ENCODE measurements around the gene RHD.
"Not testable (repeated sequence)": the region's sequence is repeated elsewhere in the genome, so short reads cannot be mapped to it uniquely, and the experiment has no call there.

The RHD gene

GRCh38 chr1:25309085-25309484, 36.8 kb downstream of the RHD start:
- H4K20me1 ChIP-seq; H3K27ac ChIP-seq; H3K4me1 ChIP-seq; H3K9ac ChIP-seq; H3K36me3 ChIP-seq; H3K9me3 ChIP-seq (replicated peaks in 1 of 11); H3K4me2 ChIP-seq; H3K27me3 ChIP-seq; H3K4me3 ChIP-seq: not testable (repeated sequence)

DNA sequence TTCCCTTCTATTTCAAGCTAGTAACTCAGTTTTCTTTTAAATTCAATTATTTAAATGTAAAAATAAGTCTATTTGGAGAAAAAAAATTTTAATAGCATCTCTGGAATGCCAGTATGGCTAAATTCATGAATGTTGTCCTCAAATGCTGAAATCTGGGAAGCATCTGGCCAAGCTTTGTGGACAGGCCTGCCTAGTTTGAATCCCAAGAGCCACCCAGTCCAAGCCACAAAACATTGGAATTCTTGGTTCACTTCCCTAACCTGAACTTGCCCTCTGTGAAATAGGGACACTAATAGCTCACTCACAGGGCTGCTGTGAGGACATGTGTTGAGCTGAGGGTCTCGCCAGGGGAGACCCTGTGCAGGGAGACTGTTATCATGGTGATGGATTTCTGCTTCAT, 37.2 kb downstream of the RHD start:
- H3K4me1 ChIP-seq; H3K36me3 ChIP-seq; H3K27ac ChIP-seq; H3K4me2 ChIP-seq; H3K9me3 ChIP-seq (replicated peaks in 1 of 11); H3K27me3 ChIP-seq; H3K4me3 ChIP-seq; H4K20me1 ChIP-seq; H3K9ac ChIP-seq: not testable (repeated sequence)

DNA sequence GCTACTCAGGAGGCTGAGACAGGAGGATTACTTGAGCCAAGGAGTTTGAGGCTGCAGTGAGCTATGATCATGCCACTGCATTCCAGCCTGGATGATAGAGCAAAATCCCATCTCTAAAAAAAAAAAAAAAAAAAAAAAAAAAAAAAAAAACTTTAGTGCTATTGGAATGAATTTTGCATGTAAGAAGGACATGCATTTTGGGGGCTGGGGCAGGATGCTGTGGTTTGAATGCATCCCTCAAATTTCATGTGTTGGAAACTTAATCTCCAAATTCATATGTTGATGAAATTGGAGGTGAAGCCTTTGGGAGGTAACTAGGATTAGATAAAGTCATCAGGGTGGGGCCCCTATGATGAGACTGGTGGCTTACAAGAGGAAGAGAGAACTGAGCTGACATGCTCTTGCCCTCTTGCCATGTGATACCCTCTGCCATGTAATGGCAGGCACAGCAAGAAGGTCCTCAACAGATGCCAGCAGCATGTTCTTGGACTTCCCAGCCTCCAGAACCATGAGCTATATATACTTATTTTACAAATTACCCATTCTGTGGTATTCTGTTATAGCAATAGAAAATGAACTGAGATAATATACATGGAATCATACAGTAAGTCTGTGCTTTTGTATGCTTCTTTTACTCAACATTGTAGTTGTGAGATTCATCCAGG, 40.6 kb downstream of the RHD start:
- not testable (repeated sequence) for H3K9ac ChIP-seq; H3K27ac ChIP-seq; H3K9me3 ChIP-seq (replicated peaks in 1 of 11); H4K20me1 ChIP-seq; H3K4me2 ChIP-seq; H3K36me3 ChIP-seq; H3K27me3 ChIP-seq; H3K4me3 ChIP-seq; H3K4me1 ChIP-seq

GRCh38 chr1:25320314-25320938, 48.1 kb downstream of the RHD start:
- H3K36me3 ChIP-seq; H4K20me1 ChIP-seq; H3K4me2 ChIP-seq; H3K27ac ChIP-seq; H3K9me3 ChIP-seq (replicated peaks in 1 of 11); H3K4me3 ChIP-seq; H3K4me1 ChIP-seq; H3K27me3 ChIP-seq; H3K9ac ChIP-seq: not testable (repeated sequence)

GRCh38 chr1:25322127-25322526, 49.8 kb downstream of the RHD start:
- H3K27ac ChIP-seq; H3K4me1 ChIP-seq; H3K27me3 ChIP-seq; H3K9ac ChIP-seq; H3K36me3 ChIP-seq; H3K9me3 ChIP-seq (replicated peaks in 1 of 11); H3K4me3 ChIP-seq; H3K4me2 ChIP-seq; H4K20me1 ChIP-seq: not testable (repeated sequence)

GRCh38 chr1:25324407-25324806, 52.1 kb downstream of the RHD start:
- H3K27ac ChIP-seq; H3K36me3 ChIP-seq; H4K20me1 ChIP-seq; H3K27me3 ChIP-seq; H3K4me2 ChIP-seq; H3K9me3 ChIP-seq (replicated peaks in 1 of 11); H3K4me3 ChIP-seq; H3K4me1 ChIP-seq; H3K9ac ChIP-seq: not testable (repeated sequence)

DNA sequence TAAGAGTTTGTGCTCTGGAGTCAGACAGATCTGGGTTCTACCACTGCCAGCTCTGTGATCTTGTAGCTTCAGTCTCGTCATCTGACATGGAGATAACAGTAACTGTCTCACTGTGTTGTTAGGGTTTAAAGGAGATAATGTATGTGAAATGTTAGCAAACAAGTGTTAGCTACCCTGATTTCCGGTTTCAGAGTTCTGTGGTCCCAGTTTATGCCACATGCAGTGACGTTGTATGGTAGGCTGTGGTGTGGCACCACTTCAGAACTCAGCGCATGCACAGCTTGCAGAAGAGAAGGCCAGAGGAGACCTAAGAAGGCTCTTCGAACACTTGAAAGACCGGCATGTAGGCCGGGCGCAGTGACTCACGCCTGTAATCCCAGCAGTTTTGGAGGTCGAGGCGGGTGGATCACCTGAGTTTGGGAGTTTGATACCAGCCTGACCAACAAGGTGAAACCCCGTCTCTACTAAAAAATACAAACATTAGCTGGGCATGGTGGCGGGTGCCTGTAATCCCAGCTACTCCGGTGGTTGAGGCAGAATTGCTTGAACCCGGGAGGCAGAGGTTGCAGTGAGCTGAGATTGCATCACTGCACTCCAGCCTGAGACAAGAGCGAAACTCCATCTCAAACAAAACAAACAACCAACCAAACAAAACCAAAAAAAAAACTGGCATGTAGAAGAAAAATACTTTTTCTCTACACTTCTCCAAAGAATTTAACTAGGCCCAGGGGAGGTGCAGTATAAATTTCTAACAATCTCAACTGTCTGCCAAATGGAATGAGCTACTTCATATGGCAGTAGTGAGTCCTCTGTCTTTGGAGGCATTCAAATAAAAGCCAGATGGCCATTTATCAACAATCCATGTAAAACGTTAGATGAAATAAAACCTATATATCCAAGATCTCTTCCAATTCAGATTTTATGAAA, 55.8 kb downstream of the RHD start:
- H3K4me1 ChIP-seq, result peaks cover 0 to 19% (median 8%) of the 10 kb centered on the region in 10 experiments; a peak in 9 of 20 replicates
- H3K27me3 ChIP-seq; H4K20me1 ChIP-seq; H3K4me3 ChIP-seq; H3K27ac ChIP-seq; H3K9ac ChIP-seq; H3K36me3 ChIP-seq; H3K4me2 ChIP-seq; H3K9me3 ChIP-seq (replicated peaks in 1 of 11): not testable (repeated sequence)

GRCh38 chr1:25328791-25329185, 56.5 kb downstream of the RHD start:
- H3K9me3 ChIP-seq (replicated peaks in 1 of 11); H3K36me3 ChIP-seq; H3K4me3 ChIP-seq; H4K20me1 ChIP-seq; H3K27me3 ChIP-seq; H3K27ac ChIP-seq; H3K4me2 ChIP-seq; H3K9ac ChIP-seq: not testable (repeated sequence)
- H3K4me1 ChIP-seq, result peaks cover 0 to 19% (median 8%) of the 10 kb centered on the region in 10 experiments; a peak in 9 of 20 replicates

DNA sequence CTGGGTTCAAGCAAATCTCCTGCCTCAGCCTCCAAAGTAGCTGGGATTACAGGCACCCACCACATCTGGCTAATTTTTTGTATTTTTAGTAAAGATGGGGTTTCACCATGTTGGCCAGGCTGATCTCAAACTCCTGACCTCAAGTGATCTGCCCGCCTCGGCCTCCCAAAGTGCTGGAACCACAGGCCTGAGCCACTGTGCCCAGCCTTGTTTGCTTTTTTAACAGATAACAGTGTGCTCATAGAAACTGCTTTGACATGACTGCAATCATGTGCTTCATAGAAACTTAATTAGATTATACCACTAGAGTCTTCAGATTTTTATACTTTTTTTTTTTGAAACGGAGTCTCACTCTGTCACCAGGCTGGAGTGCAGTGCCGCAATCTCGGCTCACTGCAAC, 57.0 kb downstream of the RHD start:
- H4K20me1 ChIP-seq; H3K36me3 ChIP-seq; H3K4me3 ChIP-seq; H3K9me3 ChIP-seq (replicated peaks in 1 of 11); H3K9ac ChIP-seq; H3K27me3 ChIP-seq: not testable (repeated sequence)
- Histone ChIP-seq H3K4me2 (0 out of 22 replicates have a peak overlapping the region, but pooled peaks of 1 of the 11 experiments have one; percentile 44), H3K4me1 (peaks cover 0 to 19% (median 8%) of the 10 kb centered on the region in 10 experiments; a peak in 9 of 20 replicates), H3K27ac (peak overlapping the region in 2 of 11 experiments; percentile 33 to 50; a peak in 3 of 22 replicates)

DNA sequence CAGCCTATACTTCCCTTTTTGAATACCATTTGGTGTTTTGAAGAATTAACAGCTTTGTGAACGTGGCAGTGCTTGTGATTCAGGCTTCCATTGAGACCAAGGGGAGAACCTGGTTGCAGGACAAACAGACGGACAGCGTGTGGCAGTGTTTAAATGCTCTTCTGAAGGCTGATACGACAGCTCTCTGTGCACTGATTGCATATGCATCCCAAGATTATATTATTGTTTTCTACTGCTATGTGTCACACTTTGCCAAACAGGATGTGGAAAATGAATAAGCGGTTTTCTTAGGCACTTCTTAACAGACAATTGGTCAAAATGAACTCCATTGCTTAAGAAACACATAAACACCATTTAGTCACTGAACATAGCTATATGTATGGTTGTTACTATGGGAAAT, 57.6 kb downstream of the RHD start:
- not testable (repeated sequence) for H3K4me3 ChIP-seq, H4K20me1 ChIP-seq
- H3K4me2 ChIP-seq, result peak overlapping the region in 5 of 11 experiments; percentile 29 to 44 (median 33); a peak in 6 of 22 replicates

DNA sequence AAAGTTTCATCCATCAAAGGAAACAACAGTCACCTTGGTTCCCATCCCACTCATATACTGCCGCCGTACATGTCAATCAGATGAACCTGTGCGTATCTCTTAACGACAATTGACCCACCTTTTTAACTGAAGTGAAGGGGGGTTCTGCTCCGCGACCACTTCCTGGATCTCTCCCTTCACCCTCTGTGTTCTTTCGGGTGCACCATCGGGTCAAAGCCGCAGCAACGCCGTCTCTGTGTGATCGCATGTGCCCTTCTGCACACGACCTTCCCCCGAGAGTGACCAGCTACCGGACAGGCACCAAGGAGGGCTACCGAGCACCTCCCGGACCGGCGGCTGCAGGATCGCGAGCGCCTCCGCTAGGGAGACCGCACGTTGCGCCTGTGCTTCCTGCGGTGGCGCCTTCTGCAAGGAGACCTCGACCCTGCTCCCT, 64.6 kb downstream of the RHD start:
- peaks cover 11 to 27% (median 22%) of the 10 kb centered on the region in 10 experiments for H3K4me1 ChIP-seq

More for the DNA sequence above, 57.6 kb downstream of the RHD start:
- H3K9me3 ChIP-seq (replicated peaks in 1 of 11); H3K36me3 ChIP-seq; H3K27me3 ChIP-seq: not testable (repeated sequence)
- H3K27ac ChIP-seq, result peak overlapping the region in 6 of 11 experiments; percentile 39 to 71 (median 50); a peak in 8 of 22 replicates
- H3K4me1 ChIP-seq, result peaks cover 0 to 19% (median 8%) of the 10 kb centered on the region in 10 experiments; a peak in 9 of 20 replicates
- peak overlapping the region in 2 of 11 experiments; percentile 38 to 48; a peak in 2 of 22 replicates for H3K9ac ChIP-seq

DNA sequence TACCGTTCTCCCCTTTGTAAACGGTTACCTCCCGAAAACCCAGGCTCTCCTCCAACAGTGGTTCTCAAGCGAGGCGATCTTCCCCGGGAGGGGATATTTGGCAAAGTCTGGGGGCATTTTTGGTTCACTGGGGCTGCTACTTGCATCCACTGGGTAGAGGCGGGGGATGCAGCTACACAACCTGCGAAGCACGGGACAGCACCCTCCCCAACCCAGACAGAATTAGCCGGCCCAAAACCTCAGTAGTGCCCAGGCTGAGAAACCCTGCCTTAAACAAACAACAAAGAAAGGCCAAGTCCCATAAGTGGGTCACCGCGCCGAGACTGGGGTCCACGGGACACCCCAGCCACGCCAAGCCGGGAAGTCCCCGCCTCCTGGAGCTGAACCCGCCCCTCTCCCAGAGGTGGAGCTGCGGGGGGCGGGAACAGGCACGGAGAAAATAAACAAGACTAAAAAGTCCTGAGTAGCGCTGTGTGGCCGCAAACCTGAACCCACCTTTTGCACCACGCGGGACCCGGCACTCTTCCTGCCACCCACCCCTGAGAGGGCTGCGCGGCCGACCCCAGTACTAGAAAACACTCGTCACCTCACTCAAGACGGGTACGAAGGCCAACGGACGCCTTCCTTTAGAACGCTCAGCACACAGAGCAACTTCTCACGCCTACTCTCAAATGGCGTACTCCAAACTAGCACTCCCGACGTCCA, 65.3 kb downstream of the RHD start:
- not testable (repeated sequence) for H3K27me3 ChIP-seq; H3K9me3 ChIP-seq (replicated peaks in 1 of 11)
- Histone ChIP-seq H3K27ac (peak overlapping the region; percentile 69 to 99 (median 90)), H3K36me3 (peaks cover under 1 to 24% (median 11%) of the 10 kb centered on the region in 11 experiments; a peak in 16 of 22 replicates), H3K9ac (peak overlapping the region; percentile 86 to 99 (median 94)), H4K20me1 (peaks cover 34 to 44% (median 42%) of the 10 kb centered on the region in 11 experiments; a peak in 21 of 22 replicates), H3K4me2 (peak overlapping the region in 8 of 11 experiments; percentile 18 to 75 (median 44); a peak in 12 of 22 replicates), H3K4me1 (peaks cover 11 to 28% (median 22%) of the 10 kb centered on the region in 10 experiments), H3K4me3 (peak overlapping the region; percentile 81 to 100 (median 96))

More for the DNA sequence above, 64.6 kb downstream of the RHD start:
- peak overlapping the region in 6 of 11 experiments; percentile 14 to 67 (median 45); a peak in 12 of 22 replicates for H3K27ac ChIP-seq
- H3K36me3 ChIP-seq, result peaks cover 0 to 19% (median 7%) of the 10 kb centered on the region in 11 experiments; a peak in 10 of 22 replicates
- not testable (repeated sequence) for H3K9me3 ChIP-seq (replicated peaks in 1 of 11); H3K27me3 ChIP-seq
- peak overlapping the region; percentile 57 to 88 (median 75) for H3K4me2 ChIP-seq
- H3K9ac ChIP-seq, result peak overlapping the region; percentile 56 to 80 (median 73)
- peaks cover 29 to 37% (median 35%) of the 10 kb centered on the region in 11 experiments; a peak in 20 of 22 replicates for H4K20me1 ChIP-seq
- H3K4me3 ChIP-seq, result peak overlapping the region; percentile 74 to 100 (median 94)
